Progenitor cell of endocrine pancreas (in vitro differentiated cells): Measurements from ENCODE around the gene OXCT1. TPM values are rescaled to one million over a fixed set of nuclear protein-coding genes. Genes with fewer than 3 reads are reported as not detected.

Experiments
- DNase-seq: peaks from one replicate; pipeline ENCODE4 v3.0.0; 2021; ENCODE audit warnings: low spot score; ENCODE audit not compliant: unreplicated experiment
- H3K27ac Mint-ChIP-seq: 2 replicates; pipeline ENCODE4 v1.8.0; 2021; ENCODE audit warnings: mild to moderate bottlenecking, moderate library complexity, mixed read lengths
- H3K27me3 Mint-ChIP-seq: 2 replicates; pipeline ENCODE4 v1.8.0; 2021; ENCODE audit warnings: mixed read lengths
- H3K36me3 Mint-ChIP-seq: 2 replicates; pipeline ENCODE4 v1.8.0; 2022; ENCODE audit warnings: mixed read lengths; ENCODE audit not compliant: insufficient read depth
- H3K4me1 Mint-ChIP-seq: 2 replicates; pipeline ENCODE4 v1.8.0; 2021; ENCODE audit warnings: low read depth, mixed read lengths
- H3K4me3 Mint-ChIP-seq: 2 replicates; pipeline ENCODE4 v1.8.0; 2021; ENCODE audit warnings: low read depth, mild to moderate bottlenecking, moderate library complexity, mixed read lengths
- H3K9me3 Mint-ChIP-seq: 2 replicates; pipeline ENCODE4 v1.8.0; 2021; ENCODE audit warnings: low read depth, mixed read lengths
- total RNA-seq: library from RNA; stranded (reverse); gene quantifications from 2 replicates; pipeline ENCODE4 v1.2.1, GENCODE V29; 2021
- TF ChIP-seq, protein P1 (sequence below): fragments of 200-600 bp; sonication (generic); IDR thresholded peaks from one replicate; pipeline ENCODE4 v1.5.0; 2021; ENCODE audit warnings: antibody characterized with exemption, mild to moderate bottlenecking; ENCODE audit not compliant: unreplicated experiment

OXCT1 gene
- total RNA-seq, 1 donor from 2014 or later: 19.9 TPM

- H3K27ac Mint-ChIP-seq: no peak overlapping the region
- H3K9me3 Mint-ChIP-seq: no peaks in the 10 kb centered on the region
- DNase-seq: no peak
- peaks cover 5% of the 10 kb centered on the region for H3K27me3 Mint-ChIP-seq
- peaks cover 25% of the 10 kb centered on the region for H3K4me1 Mint-ChIP-seq
- TF ChIP-seq, protein P1, sequence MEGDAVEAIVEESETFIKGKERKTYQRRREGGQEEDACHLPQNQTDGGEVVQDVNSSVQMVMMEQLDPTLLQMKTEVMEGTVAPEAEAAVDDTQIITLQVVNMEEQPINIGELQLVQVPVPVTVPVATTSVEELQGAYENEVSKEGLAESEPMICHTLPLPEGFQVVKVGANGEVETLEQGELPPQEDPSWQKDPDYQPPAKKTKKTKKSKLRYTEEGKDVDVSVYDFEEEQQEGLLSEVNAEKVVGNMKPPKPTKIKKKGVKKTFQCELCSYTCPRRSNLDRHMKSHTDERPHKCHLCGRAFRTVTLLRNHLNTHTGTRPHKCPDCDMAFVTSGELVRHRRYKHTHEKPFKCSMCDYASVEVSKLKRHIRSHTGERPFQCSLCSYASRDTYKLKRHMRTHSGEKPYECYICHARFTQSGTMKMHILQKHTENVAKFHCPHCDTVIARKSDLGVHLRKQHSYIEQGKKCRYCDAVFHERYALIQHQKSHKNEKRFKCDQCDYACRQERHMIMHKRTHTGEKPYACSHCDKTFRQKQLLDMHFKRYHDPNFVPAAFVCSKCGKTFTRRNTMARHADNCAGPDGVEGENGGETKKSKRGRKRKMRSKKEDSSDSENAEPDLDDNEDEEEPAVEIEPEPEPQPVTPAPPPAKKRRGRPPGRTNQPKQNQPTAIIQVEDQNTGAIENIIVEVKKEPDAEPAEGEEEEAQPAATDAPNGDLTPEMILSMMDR: no peak
- H3K36me3 Mint-ChIP-seq: no peaks in the 10 kb centered on the region
- no peak overlapping the region for H3K4me3 Mint-ChIP-seq
Observed at GRCh38 chr5:41875121-41875520, 4.9 kb upstream of the OXCT1 start.

GRCh38 chr5:41874512-41875060 is 4.4 kb upstream of the OXCT1 start:
- no peaks in the 10 kb centered on the region for H3K9me3 Mint-ChIP-seq

DNA sequence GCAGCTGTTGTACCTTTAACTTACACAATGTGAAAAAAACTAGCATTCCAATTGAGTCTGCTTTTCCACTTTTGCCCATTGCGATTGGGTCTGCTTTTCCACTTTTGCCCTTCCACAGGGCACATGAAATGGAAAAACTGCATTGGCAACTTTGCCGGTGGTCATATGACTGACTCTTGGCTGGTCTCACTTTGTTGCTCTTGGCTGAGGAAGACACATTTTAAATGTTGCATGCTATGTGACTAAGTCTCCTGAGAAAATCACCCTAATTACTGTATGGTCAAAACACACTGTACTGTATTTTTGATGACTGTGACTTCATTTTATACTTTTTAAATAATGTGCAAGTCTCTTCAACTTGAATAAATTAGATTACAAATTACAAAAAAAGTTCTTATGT is 1.6 kb upstream of the OXCT1 start:
- TF ChIP-seq, protein P1: no peak
- Mint-ChIP-seq H3K4me3 (no peak overlapping the region), H3K9me3 (no peaks in the 10 kb centered on the region)

More at GRCh38 chr5:41874512-41875060, 4.4 kb upstream of the OXCT1 start:
- no peak overlapping the region for H3K27ac Mint-ChIP-seq
- no peaks in the 10 kb centered on the region for H3K36me3 Mint-ChIP-seq
- no peak overlapping the region for H3K4me3 Mint-ChIP-seq
- peaks cover 5% of the 10 kb centered on the region for H3K27me3 Mint-ChIP-seq
- TF ChIP-seq, protein P1: no peak
- H3K4me1 Mint-ChIP-seq: peaks cover 24% of the 10 kb centered on the region
- DNase-seq: no peak

DNA sequence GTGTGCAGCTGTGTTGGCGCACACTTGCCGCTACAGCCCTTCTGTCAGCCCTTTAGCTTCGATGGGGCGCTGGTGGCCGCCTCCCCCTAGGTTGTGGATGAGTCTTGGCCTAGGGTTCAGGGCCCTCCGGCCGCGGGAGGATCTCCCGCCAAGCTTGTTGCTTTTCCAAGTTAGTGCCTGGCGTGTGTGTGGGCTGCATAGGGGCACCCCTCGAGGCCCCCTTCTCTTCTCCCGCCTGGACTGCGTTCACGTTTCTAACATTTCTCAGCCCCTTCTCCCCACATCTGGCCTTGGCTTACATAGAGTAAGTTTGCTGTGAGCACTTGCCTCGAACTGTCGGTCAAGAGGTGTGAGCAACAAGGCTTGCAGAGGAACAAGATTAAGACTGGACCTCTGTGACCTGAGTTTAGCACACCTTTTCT is 413 bp upstream of the OXCT1 start:
- H3K27ac Mint-ChIP-seq: peak overlapping the region; percentile 80
- TF ChIP-seq, protein P1: no peak
- no peaks in the 10 kb centered on the region for H3K36me3 Mint-ChIP-seq
- H3K4me1 Mint-ChIP-seq: peaks cover 7% of the 10 kb centered on the region
- no peaks in the 10 kb centered on the region for H3K9me3 Mint-ChIP-seq
- peaks cover 8% of the 10 kb centered on the region for H3K27me3 Mint-ChIP-seq
- peak overlapping the region; percentile 86 for H3K4me3 Mint-ChIP-seq
- no peak for DNase-seq

More for the DNA sequence above, 1.6 kb upstream of the OXCT1 start:
- peaks cover 9% of the 10 kb centered on the region for H3K4me1 Mint-ChIP-seq
- no peaks in the 10 kb centered on the region for H3K36me3 Mint-ChIP-seq
- peaks cover 8% of the 10 kb centered on the region for H3K27me3 Mint-ChIP-seq
- no peak overlapping the region for H3K27ac Mint-ChIP-seq
- no peak for DNase-seq

DNA sequence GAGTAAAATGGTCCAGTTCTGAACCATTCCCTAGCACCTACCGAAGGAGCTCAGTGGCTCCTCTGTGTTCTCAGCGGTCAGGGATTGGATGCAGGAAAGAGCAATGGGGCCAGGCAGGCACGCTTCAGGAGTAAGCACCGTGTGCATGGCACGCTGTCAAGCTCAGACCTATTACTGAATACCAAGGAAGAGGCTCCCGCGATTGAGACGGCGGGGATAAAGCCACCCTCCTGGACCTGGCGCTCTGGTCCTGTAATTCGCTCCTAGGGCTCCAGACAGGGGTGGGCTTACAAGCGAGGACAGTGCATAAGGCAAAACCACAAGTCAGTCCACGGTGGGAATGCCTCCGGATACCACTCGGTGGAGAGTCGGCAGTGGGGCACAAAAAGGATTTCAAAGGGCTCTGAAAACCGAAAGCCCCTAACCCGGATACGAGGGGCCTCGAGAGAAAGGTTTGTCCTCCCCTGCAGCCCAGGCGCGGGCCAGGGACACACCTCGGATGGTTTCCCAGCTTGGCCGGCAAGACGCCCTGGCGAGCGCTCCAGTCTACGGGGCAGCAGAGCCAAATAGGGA is 988 bp downstream of the OXCT1 start:
- DNase-seq: no peak
- TF ChIP-seq, protein P1: no peak
- Mint-ChIP-seq H3K9me3 (no peaks in the 10 kb centered on the region), H3K36me3 (no peaks in the 10 kb centered on the region), H3K27me3 (peaks cover 8% of the 10 kb centered on the region), H3K4me1 (peaks cover 7% of the 10 kb centered on the region), H3K4me3 (peak overlapping the region; percentile 86), H3K27ac (peak overlapping the region; percentile 80)
